GM23248 (cell line): ENCODE results near the gene ATG2B.

ENCODE experiments used
- EZH2 ChIP-seq: fragments of 200-600 bp; sonication (generic); IDR thresholded peaks from 2 replicates; pipeline ENCODE4 v1.6.1; 2018; ENCODE audit warnings: antibody characterized with exemption, mild to moderate bottlenecking; ENCODE audit not compliant: insufficient read depth, poor library complexity, severe bottlenecking
- EZH2phosphoT487 ChIP-seq: fragments of 200-600 bp; sonication (generic); IDR thresholded peaks from 2 replicates; pipeline ENCODE4 v1.6.1; 2018; ENCODE audit warnings: antibody characterized with exemption, moderate library complexity, mild to moderate bottlenecking, low read depth; ENCODE audit not compliant: insufficient read depth

DNA sequence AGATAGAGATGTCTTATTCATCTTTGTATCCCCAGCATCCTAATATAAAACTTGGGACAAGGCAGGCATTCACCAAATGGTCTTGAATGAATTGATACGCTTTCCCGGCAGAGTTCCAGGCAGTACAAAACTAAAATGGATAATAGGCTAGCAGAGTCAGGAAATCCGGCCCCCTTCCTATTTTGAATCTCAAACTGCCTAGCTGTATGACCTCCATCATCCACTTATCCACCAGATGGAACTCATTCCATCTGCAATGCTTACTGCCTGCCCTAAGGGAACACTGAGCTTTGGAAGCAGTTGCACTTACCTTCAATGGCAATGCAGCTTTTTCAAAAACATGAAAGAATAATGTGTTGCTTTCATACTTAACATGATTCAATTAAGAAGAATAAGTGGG is 63.7 kb downstream of the ATG2B start:
- TF ChIP-seq EZH2 (no peak), EZH2phosphoT487 (no peak)
